Right cardiac atrium (tissue), 5 donors: ENCODE measurements around the gene CHI3L1. TPM values are rescaled to one million over a fixed set of nuclear protein-coding genes. Genes with fewer than 3 reads are reported as not detected.

Experiments
- ATAC-seq, 2 donors: fragments of 200-7000 bp; cut with Tn5 transposase; one replicate each; pipeline versions ENCODE4 v1.8.0 to v1.9.1; 2020; ENCODE audit warnings: moderate library complexity in 2 of 2, mild to moderate bottlenecking in 1 of 2
- DNase-seq, 3 donors: peaks; one replicate each; pipeline ENCODE4 v3.0.0-alpha.2; 2020
- H3K27ac ChIP-seq: one replicate; pipeline ENCODE4 v1.5.1; 2013; ENCODE audit warnings: mild to moderate bottlenecking, low read length, control low read depth, moderate library complexity
- H3K27me3 ChIP-seq: one replicate; pipeline ENCODE4 v1.6.1; 2013; ENCODE audit not compliant: control insufficient read depth, insufficient read depth
- H3K4me1 ChIP-seq: one replicate; pipeline ENCODE4 v1.6.1; 2013; ENCODE audit warnings: low read length; ENCODE audit not compliant: control insufficient read depth, insufficient read depth
- H3K4me3 ChIP-seq: one replicate; pipeline ENCODE4 v1.5.1; 2013; ENCODE audit warnings: low read length, control low read depth
- H3K9me3 ChIP-seq: one replicate; pipeline ENCODE4 v1.6.1; 2013; ENCODE audit warnings: low read length; ENCODE audit not compliant: control insufficient read depth
- WGBS: extraction: QIAGEN DNeasy Blood & Tissue Kit; methylation state at CpG from one replicate; pipeline ENCODE4 v1.1.7; 2013; 5-methylcytosine and 5-hydroxymethylcytosine counted together
- intact Hi-C, 4 donors: fragments of 100-400 bp; cut with DNase I; formaldehyde crosslinking; loops; one replicate each; pipeline versions ENCODE4 v1.11.0 to v1.14.0; 2022 to 2023
- polyA plus RNA-seq: library from polyadenylated mRNA; stranded (reverse); fragments of 200-250 nt; gene quantifications from one replicate; pipeline ENCODE4 v1.2.3, GENCODE V29; 2013
- total RNA-seq, 4 donors: library from RNA; stranded (reverse); fragmentation: NEBNext Ultra II Directional; extraction: Animal tissue kit (Norgen Biotek cat#: 25700); gene quantifications; one replicate each; pipeline ENCODE4 v1.2.1, GENCODE V29; 2021
- donor health status: healthy with polysubstance abuse.
- donor health status: DM: no; HTN: yes; CAD: no.
- donor health status: DM: no; HTN: no; CAD: no.
- donor health status: DM: no; HTN: yes; CAD: no; lungs with severe emphysema.
- donor health status: DM: yes; HTN: yes; CAD: no.

Gene CHI3L1
- total and polyA plus RNA-seq, 5 donors, result 1.1 to 4.9 (median 1.7) TPM; not detected in 1

- ATAC-seq (no peak), DNase-seq (no peak)
- H3K9me3 ChIP-seq, result no peaks in the 10 kb centered on the region
- H3K27me3 ChIP-seq, result no peaks in the 10 kb centered on the region
- H3K4me3 ChIP-seq, result no peak overlapping the region
- 83% methylated on average over 5 of the region's 5 CpGs for WGBS
- H3K27ac ChIP-seq, result no peak overlapping the region
- peaks cover 6% of the 10 kb centered on the region for H3K4me1 ChIP-seq
- intact Hi-C loops, result no loop called here
Observed at GRCh38 chr1:203147376-203147775, 39.1 kb downstream of the CHI3L1 start.

GRCh38 chr1:203146537-203146936, 40.0 kb downstream of the CHI3L1 start:
- H3K27ac ChIP-seq, result no peak overlapping the region
- no peaks in the 10 kb centered on the region for H3K9me3 ChIP-seq
- H3K27me3 ChIP-seq, result no peaks in the 10 kb centered on the region
- H3K4me3 ChIP-seq, result no peak overlapping the region
- DNase-seq, result peak in 1 of 3 donors; percentile 32
- 61% methylated on average over 7 of the region's 7 CpGs for WGBS
- intact Hi-C loops, result no loop called here
- no peak for ATAC-seq
- H3K4me1 ChIP-seq, result peaks cover 6% of the 10 kb centered on the region

- DNase-seq, result peak in 1 of 3 donors; percentile 51
- WGBS, result 98% methylated on average over 2 of the region's 2 CpGs
- H3K9me3 ChIP-seq, result no peaks in the 10 kb centered on the region
- no peak overlapping the region for H3K27ac ChIP-seq
- ATAC-seq, result no peak
- H3K4me3 ChIP-seq, result no peak overlapping the region
- intact Hi-C loops, result no loop called here
- H3K4me1 ChIP-seq, result peaks cover 5% of the 10 kb centered on the region
- H3K27me3 ChIP-seq, result no peaks in the 10 kb centered on the region
Observed at GRCh38 chr1:203146042-203146369, 40.5 kb downstream of the CHI3L1 start.

GRCh38 chr1:203145321-203146041, 41.0 kb downstream of the CHI3L1 start:
- peak in 1 of 3 donors; percentile 25 for DNase-seq
- Histone ChIP-seq H3K27me3 (no peaks in the 10 kb centered on the region), H3K9me3 (no peaks in the 10 kb centered on the region), H3K4me3 (no peak overlapping the region), H3K4me1 (peaks cover 7% of the 10 kb centered on the region), H3K27ac (no peak overlapping the region)
- 89% methylated on average over 13 of the region's 13 CpGs for WGBS
- no peak for ATAC-seq
- intact Hi-C loops, result no loop called here

- intact Hi-C loops, result no loop called here
- no peaks in the 10 kb centered on the region for H3K27me3 ChIP-seq
- no peaks in the 10 kb centered on the region for H3K9me3 ChIP-seq
- WGBS, result 40% methylated on average over 6 of the region's 6 CpGs
- peaks cover 11% of the 10 kb centered on the region for H3K4me1 ChIP-seq
- no peak overlapping the region for H3K27ac ChIP-seq
- H3K4me3 ChIP-seq, result no peak overlapping the region
- ATAC-seq (peak in 1 of 2 donors; percentile 17), DNase-seq (no peak)
Observed at GRCh38 chr1:203144661-203145060, 41.8 kb downstream of the CHI3L1 start.

- intact Hi-C loops, result no loop called here
- ATAC-seq (peak; percentile 56 to 66), DNase-seq (peak; percentile 38 to 73 (median 68))
- no peaks in the 10 kb centered on the region for H3K27me3 ChIP-seq
- no peak overlapping the region for H3K4me3 ChIP-seq
- no peak overlapping the region for H3K27ac ChIP-seq
- H3K4me1 ChIP-seq, result peaks cover 11% of the 10 kb centered on the region
- H3K9me3 ChIP-seq, result no peaks in the 10 kb centered on the region
- 46% methylated on average over 11 of the region's 11 CpGs for WGBS
Observed at GRCh38 chr1:203143641-203144040, 42.9 kb downstream of the CHI3L1 start.

GRCh38 chr1:203142684-203143408, 43.7 kb downstream of the CHI3L1 start:
- ATAC-seq, result no peak
- WGBS, result 83% methylated on average over 5 of the region's 5 CpGs
- Histone ChIP-seq H3K27me3 (no peaks in the 10 kb centered on the region), H3K27ac (no peak overlapping the region), H3K9me3 (no peaks in the 10 kb centered on the region), H3K4me3 (no peak overlapping the region), H3K4me1 (peaks cover 11% of the 10 kb centered on the region)
- no peak for DNase-seq
- intact Hi-C loops, result no loop called here

- no peaks in the 10 kb centered on the region for H3K9me3 ChIP-seq
- no peak for DNase-seq
- H3K4me3 ChIP-seq, result no peak overlapping the region
- intact Hi-C loops, result no loop called here
- no peak overlapping the region for H3K27ac ChIP-seq
- ATAC-seq, result no peak
- H3K4me1 ChIP-seq, result peaks cover 11% of the 10 kb centered on the region
- no peaks in the 10 kb centered on the region for H3K27me3 ChIP-seq
- WGBS, result 89% methylated on average over 6 of the region's 6 CpGs
Observed at GRCh38 chr1:203142124-203142523, 44.4 kb downstream of the CHI3L1 start.

GRCh38 chr1:203140743-203141520, 45.6 kb downstream of the CHI3L1 start:
- Histone ChIP-seq H3K27ac (no peak overlapping the region), H3K27me3 (no peaks in the 10 kb centered on the region), H3K4me1 (peaks cover 11% of the 10 kb centered on the region), H3K9me3 (no peaks in the 10 kb centered on the region), H3K4me3 (no peak overlapping the region)
- WGBS, result 46% methylated on average over 5 of the region's 5 CpGs
- intact Hi-C loops, result no loop called here
- DNase-seq (no peak), ATAC-seq (peak; percentile 39 to 67)

- Histone ChIP-seq H3K27me3 (no peaks in the 10 kb centered on the region), H3K4me1 (peaks cover 10% of the 10 kb centered on the region), H3K4me3 (no peak overlapping the region), H3K9me3 (no peaks in the 10 kb centered on the region), H3K27ac (no peak overlapping the region)
- 79% methylated on average over 8 of the region's 8 CpGs for WGBS
- DNase-seq (no peak), ATAC-seq (no peak)
- intact Hi-C loops, result no loop called here
Observed at GRCh38 chr1:203139976-203140475, 46.5 kb downstream of the CHI3L1 start.

- WGBS, result 87% methylated on average over 3 of the region's 3 CpGs
- Histone ChIP-seq H3K27me3 (no peaks in the 10 kb centered on the region), H3K9me3 (no peaks in the 10 kb centered on the region), H3K27ac (no peak overlapping the region), H3K4me1 (peaks cover 12% of the 10 kb centered on the region), H3K4me3 (no peak overlapping the region)
- intact Hi-C loops, result no loop called here
- no peak for ATAC-seq
- DNase-seq, result no peak
Observed at GRCh38 chr1:203138066-203138465, 48.4 kb downstream of the CHI3L1 start.
